HG02981 (cell line): Measurements from ENCODE around the gene CTCF.
"Not testable (repeated sequence)": the region's sequence is repeated elsewhere in the genome, so short reads cannot be mapped to it uniquely, and the experiment has no call there.

Experiments
- ATAC-seq: cut with Tn5 transposase; IDR thresholded peaks from one replicate; pipeline ENCODE4 v1.9.1; 2021; ENCODE audit warnings: mild to moderate bottlenecking, moderate library complexity; ENCODE audit not compliant: unreplicated experiment

The CTCF gene, protein sequence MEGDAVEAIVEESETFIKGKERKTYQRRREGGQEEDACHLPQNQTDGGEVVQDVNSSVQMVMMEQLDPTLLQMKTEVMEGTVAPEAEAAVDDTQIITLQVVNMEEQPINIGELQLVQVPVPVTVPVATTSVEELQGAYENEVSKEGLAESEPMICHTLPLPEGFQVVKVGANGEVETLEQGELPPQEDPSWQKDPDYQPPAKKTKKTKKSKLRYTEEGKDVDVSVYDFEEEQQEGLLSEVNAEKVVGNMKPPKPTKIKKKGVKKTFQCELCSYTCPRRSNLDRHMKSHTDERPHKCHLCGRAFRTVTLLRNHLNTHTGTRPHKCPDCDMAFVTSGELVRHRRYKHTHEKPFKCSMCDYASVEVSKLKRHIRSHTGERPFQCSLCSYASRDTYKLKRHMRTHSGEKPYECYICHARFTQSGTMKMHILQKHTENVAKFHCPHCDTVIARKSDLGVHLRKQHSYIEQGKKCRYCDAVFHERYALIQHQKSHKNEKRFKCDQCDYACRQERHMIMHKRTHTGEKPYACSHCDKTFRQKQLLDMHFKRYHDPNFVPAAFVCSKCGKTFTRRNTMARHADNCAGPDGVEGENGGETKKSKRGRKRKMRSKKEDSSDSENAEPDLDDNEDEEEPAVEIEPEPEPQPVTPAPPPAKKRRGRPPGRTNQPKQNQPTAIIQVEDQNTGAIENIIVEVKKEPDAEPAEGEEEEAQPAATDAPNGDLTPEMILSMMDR

DNA sequence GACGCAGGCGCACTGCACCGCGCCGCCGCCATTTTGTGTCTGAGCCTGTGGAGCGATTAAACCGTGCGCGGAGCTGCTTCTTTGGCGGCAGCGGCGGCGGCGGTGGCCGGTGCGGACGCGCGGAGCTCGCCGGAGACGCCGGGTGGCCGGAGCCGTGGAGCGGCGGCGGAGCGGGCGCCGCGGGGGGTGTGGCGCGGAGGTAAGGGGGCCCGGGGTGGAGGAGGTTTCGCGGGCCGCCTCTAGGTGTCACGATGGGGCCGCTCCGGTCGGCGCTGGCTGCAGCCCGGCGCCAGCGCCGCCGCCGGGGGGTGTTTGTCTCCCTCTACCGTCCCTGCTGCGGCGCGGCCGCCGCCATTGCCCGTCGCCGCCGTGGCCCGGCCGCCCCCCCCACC, at the start of gene CTCF:
Gene CTCF (plus strand): TSS at position 1 of the 392 bp plus-strand sequence. CDS start 48,307 bp downstream, outside the sequence.
- ATAC-seq: peak; percentile 42

GRCh38 chr16:67513892-67514291, 48.4 kb upstream of the CTCF start:
- ATAC-seq: not testable (repeated sequence)

- ATAC-seq: peak; percentile 62
Observed at GRCh38 chr16:67514382-67514828, 47.9 kb upstream of the CTCF start.

DNA sequence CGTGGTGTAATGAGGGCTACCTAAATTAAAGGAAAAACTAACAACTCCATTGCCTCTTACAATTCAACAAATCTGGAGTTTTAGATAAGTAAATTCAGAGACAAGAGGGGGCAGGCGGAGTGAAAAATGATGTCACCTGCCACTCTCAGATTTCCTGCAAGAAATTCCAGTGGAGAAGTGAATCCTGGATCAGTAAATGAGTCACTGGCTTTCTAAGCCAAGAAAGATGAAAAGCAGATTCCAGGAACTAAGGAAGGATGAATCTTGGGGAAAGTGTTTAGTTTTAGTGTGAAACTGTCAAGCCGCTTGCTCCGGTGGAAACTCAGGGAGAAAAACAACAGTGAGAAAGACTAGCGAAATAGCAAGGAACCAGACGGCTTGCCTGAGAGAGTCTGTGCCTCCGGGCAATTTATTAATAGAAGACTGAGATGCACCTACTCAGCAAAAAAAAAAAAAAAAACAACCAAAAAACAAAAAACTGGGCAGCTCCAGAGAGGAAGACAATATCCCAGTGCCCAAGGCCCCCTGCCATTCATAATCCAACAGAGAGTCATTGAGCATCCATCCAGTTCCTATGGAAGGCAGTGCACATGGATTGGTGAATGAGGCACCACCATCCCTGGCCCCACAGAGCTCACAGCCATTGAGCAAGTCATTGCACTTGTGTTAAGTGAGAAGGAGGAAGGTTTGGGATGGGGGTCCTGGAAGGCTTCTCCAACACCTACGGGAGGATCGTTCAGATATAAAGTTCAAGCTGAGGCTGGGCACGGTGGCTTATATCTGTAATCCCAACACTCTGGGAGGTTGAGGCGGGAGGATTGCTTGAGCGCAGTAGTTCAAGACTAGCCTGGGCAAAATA, 45.8 kb upstream of the CTCF start:
- no peak for ATAC-seq

GRCh38 chr16:67517155-67517445, 45.2 kb upstream of the CTCF start:
- ATAC-seq: no peak

DNA sequence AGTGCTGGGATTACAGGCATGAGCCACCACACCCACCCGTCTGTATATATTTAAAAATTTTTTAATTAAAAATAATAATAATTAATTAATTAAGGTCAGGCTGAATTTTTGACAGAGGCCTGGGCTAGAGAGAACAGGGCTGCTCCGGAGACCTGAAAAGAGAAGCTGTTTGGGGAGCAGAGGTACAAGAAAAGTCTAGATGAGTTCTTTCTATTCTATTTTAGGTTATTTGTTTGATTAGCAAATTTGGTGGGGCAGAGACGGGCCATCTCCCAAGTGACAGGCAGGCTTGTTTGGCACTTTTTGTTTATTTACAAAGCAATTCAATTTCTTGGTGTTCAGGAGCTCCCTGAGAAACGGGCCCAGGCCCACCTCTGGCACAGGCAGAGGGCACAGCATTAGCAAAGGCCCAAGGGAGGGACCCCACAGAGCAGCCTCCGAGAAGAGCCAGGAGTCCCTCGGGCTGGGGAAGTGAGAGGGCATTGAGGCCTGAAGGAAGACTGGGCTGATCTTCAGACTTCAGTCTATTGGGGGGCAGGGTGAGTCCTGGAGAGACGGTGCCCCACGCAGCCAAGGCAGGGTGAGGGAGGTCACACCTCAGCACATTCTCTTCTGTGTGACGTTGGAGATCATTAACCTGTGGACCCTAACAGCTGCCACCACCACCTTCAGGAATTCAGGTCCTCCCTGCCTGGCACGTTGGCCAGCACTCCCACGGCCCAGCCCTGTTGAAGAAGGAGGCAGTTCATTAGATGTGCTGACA, 44.5 kb upstream of the CTCF start:
- ATAC-seq: no peak

DNA sequence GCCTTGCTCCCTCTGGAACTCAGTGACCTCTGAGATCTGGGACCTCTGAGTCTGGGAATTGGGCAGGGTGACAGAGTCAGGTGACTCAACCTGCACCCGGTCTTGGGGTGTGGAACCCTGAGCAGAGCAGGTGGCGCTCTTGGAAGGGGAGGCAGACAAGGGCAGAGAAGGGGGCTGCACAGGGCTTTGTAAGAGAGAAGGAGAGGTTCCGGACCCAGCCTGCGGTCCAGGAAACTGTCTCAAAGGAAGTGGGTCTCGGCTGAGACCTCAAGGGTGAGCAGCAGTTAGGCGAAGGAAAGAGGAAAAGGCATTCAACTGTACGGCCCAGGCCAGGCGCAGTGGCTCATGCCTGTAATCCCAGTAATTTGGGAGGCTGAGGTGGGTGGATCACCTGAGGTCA, 43.6 kb upstream of the CTCF start:
- ATAC-seq: no peak

GRCh38 chr16:67519242-67519641, 43.1 kb upstream of the CTCF start:
- ATAC-seq: no peak

GRCh38 chr16:67521095-67521804, 41.1 kb upstream of the CTCF start:
- ATAC-seq: peak; percentile 68

DNA sequence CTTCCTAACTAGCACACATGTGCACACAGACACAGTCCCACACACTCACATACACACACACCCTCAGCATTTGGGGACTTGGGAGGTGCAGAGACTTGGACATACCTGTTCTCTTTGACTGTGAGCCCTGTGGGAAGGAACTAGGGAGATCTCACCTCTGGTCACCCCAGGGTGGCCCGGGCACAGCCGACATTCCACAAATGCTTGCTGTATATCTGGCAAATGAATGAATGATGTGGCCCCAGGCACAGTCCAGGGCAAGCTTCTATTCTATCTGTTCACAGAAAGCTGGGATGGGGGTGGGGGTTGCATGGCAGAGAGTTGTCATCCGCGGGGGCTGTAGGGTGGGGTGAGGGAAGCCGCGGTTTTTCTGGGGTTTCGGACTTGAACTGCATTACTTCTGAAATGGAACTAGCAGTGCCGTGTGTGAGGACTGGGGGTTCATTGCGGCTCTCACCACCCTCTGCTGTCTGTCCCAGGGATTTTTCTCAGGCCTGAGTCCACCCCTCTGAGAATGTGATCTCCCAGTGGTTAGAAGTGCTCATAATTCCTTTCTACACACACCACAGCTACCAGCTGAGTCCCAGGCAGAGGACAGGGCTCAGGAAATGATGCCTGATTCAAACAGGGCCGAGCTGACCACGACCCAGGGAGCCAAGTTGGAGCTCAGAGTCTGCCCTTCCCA, 37.0 kb upstream of the CTCF start:
- ATAC-seq: no peak

GRCh38 chr16:67526149-67526791, 36.1 kb upstream of the CTCF start:
- no peak for ATAC-seq

DNA sequence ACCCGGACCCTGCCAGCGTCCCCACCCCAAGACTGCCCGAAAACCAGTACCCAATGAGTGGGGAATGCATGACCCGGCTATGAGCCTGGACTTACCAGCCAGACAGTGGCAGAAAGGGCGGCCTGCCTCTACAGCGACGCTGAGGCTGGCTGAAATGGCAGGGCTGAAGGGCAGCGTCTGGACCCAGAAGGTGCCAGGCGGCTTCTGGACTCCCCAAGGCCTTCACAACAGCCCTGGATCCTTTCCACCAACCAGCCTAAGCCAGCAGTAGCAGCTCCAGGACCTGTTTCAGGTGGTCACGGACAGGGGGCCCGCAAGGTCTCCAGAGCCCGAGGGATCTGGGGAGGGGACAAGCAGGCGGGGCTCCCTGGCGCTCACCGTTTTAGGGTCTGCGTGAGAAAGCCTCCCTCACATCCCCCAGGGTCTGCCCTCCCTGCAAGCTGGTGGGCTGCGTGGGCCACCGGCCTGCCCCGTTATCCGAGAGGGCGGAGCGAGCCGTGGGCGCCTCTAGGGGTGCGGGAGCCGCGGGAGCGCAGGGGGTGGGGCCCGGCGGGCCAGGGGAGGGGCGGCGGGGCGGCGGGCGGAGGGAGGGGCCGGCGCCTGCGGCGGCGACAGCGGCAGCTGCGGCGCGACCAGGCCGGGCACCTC, 34.0 kb upstream of the CTCF start, which contains the start of gene RIPOR1:
Gene RIPOR1 (plus strand): TSS at position 608 of the 648 bp plus-strand sequence. CDS start 9,618 bp downstream, outside the sequence.
- ATAC-seq: no peak

GRCh38 chr16:67528870-67529581, 33.3 kb upstream of the CTCF start:
- no peak for ATAC-seq

GRCh38 chr16:67529582-67530012, 32.7 kb upstream of the CTCF start:
- no peak for ATAC-seq

GRCh38 chr16:67530013-67530939, 32.0 kb upstream of the CTCF start:
- ATAC-seq: no peak

DNA sequence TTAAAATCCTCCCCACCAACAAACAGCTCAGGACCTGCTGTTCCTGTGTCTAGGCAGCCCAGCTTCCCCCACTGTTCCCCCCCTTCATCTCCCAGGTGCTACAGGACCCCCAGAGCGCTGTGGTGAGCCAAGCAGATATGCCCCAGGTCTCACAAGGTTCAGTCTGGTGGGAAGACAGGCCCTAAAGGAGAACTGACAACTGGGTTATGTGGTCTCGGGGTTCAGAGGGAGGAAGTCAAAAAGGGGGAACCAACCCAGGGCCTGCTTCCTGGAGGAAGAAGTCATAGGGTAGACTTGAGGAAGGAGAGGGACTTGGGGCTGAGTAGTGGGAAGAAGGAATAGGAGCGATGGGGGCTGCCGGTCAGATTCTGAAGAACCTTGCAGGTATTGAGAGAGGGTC, 31.1 kb upstream of the CTCF start:
- no peak for ATAC-seq
